Subcutaneous abdominal adipose tissue (tissue), 5 donors: ENCODE results near the gene SH3PXD2A.
"Not testable (repeated sequence)": the region's sequence is repeated elsewhere in the genome, so short reads cannot be mapped to it uniquely, and the experiment has no call there.

Experiments
- H3K27ac ChIP-seq: one replicate; pipeline ENCODE4 v1.7.0; 2013; ENCODE audit warnings: low read depth, mild to moderate bottlenecking, inconsistent platforms, low read length, moderate library complexity
- H3K27me3 ChIP-seq, 5 donors: one replicate each; pipeline ENCODE4 v1.7.0; 2013; ENCODE audit warnings: low read length in 5 of 5, inconsistent platforms in 1 of 5; ENCODE audit not compliant: control insufficient read depth in 5 of 5, insufficient read depth in 4 of 5
- H3K36me3 ChIP-seq, 5 donors: one replicate each; pipeline ENCODE4 v1.7.0; 2013; ENCODE audit warnings: low read length in 5 of 5; ENCODE audit not compliant: control insufficient read depth in 5 of 5, insufficient read depth in 5 of 5
- H3K4me1 ChIP-seq, 5 donors: one replicate each; pipeline ENCODE4 v1.7.0; 2013; ENCODE audit warnings: low read length in 5 of 5, mild to moderate bottlenecking in 3 of 5, moderate library complexity in 1 of 5; ENCODE audit not compliant: control insufficient read depth in 5 of 5, insufficient read depth in 5 of 5
- H3K4me3 ChIP-seq, 5 donors: one replicate each; pipeline ENCODE4 v1.7.0; 2013; ENCODE audit warnings: low read length in 5 of 5, low read depth in 1 of 5
- H3K9ac ChIP-seq, 5 donors: one replicate each; pipeline ENCODE4 v1.7.0; 2013; ENCODE audit warnings: low read length in 5 of 5, mild to moderate bottlenecking in 4 of 5, moderate library complexity in 3 of 5
- H3K9me3 ChIP-seq, 5 donors: one replicate each; pipeline ENCODE4 v1.7.0; 2013; ENCODE audit warnings: low read length in 5 of 5; ENCODE audit not compliant: control insufficient read depth in 5 of 5
- donor health status: healthy.
- donor health status: healthy.
- donor health status: healthy.
- donor health status: healthy.
- donor health status: healthy.

Gene SH3PXD2A

GRCh38 chr10:103736044-103736443 lies 119.3 kb downstream of the SH3PXD2A start:
- Histone ChIP-seq H3K27me3 (peaks cover 0 to 3% (median 0%) of the 10 kb centered on the region in 5 donors), H3K4me3 (no peak overlapping the region), H3K27ac (no peak overlapping the region), H3K9me3 (no peaks in the 10 kb centered on the region), H3K4me1 (peaks cover 0 to 14% (median 5%) of the 10 kb centered on the region in 5 donors), H3K36me3 (peaks cover 0 to 7% (median 0%) of the 10 kb centered on the region in 5 donors), H3K9ac (no peak overlapping the region)

DNA sequence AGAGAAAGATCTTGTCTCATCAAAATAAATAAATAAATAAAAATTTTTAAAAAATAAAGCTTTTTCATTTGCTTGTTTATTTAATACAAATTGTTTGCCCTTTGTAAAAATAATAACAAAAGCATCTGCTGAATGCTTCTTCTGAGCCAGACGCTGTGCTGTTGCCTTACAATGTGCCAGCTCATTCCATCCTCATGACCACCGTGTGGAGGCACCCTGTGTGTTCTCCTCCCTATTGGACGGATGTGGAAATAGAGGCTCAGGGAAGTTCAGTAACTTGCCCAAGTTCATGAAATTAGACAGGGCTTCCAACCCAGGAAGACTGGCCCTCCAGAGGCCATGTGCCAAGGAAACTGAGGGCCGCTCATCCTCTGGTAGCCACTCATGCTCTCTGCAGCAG lies 120.6 kb downstream of the SH3PXD2A start:
- peaks cover 0 to 3% (median 0%) of the 10 kb centered on the region in 5 donors for H3K27me3 ChIP-seq
- no peak overlapping the region for H3K9ac ChIP-seq
- no peak overlapping the region for H3K4me3 ChIP-seq
- peaks cover 0 to 12% (median 5%) of the 10 kb centered on the region in 5 donors for H3K4me1 ChIP-seq
- H3K27ac ChIP-seq, result no peak overlapping the region
- peaks cover 0 to 7% (median 0%) of the 10 kb centered on the region in 5 donors for H3K36me3 ChIP-seq
- no peaks in the 10 kb centered on the region for H3K9me3 ChIP-seq

- no peak overlapping the region for H3K27ac ChIP-seq
- H3K27me3 ChIP-seq, result peaks cover 0 to 3% (median 0%) of the 10 kb centered on the region in 5 donors
- H3K9ac ChIP-seq, result no peak overlapping the region
- no peaks in the 10 kb centered on the region for H3K9me3 ChIP-seq
- peaks cover 0 to 3% (median 0%) of the 10 kb centered on the region in 5 donors for H3K4me1 ChIP-seq
- H3K36me3 ChIP-seq, result peaks cover 0 to 7% (median 0%) of the 10 kb centered on the region in 5 donors
- no peak overlapping the region for H3K4me3 ChIP-seq
These were observed 122.3 kb downstream of the SH3PXD2A start for GRCh38 chr10:103733045-103733419.

DNA sequence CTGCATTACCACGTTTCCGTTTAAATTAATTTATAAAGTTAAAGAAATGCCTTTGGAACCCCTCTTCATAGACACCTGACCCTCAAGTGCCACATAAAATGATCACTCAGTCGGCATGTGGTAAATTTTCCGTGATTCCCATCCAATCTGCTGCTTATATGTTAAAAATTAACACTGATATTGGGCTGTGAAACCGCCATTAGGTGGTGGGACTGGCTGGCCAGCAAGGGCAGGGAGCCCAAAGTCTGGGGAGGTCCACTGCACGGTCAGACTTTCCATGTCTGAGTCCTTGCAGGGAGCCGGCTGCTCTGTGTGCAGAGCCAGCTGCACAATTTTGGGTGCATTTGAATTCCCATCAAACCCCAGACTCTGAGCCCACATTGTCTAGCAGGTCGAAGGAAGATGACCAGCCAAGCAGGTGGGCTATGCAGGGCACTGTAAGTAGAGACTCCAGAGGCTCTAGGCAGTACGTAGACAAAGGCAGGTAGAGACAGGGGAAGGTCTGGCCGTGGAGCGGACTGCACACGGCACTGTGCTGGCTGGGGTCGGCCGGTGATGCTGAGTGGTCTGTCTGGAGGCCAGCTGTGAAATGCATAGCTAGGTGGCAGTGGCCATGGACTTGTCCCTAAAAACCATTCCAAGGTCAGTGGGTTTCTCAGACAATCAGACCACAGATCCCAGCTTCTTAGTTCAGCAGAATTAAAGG lies 122.9 kb downstream of the SH3PXD2A start:
- Histone ChIP-seq H3K27ac (no peak overlapping the region), H3K9me3 (no peaks in the 10 kb centered on the region), H3K9ac (no peak overlapping the region), H3K27me3 (peaks cover 0 to 3% (median 0%) of the 10 kb centered on the region in 5 donors), H3K36me3 (peaks cover 0 to 7% (median 0%) of the 10 kb centered on the region in 5 donors), H3K4me3 (no peak overlapping the region), H3K4me1 (peaks cover 0 to 3% (median 0%) of the 10 kb centered on the region in 5 donors)

GRCh38 chr10:103731609-103732270 lies 123.6 kb downstream of the SH3PXD2A start:
- peaks cover 0 to 3% (median 0%) of the 10 kb centered on the region in 5 donors for H3K4me1 ChIP-seq
- H3K27me3 ChIP-seq, result peaks cover 0 to 1% (median 0%) of the 10 kb centered on the region in 5 donors
- H3K36me3 ChIP-seq, result peaks cover 0 to 7% (median 0%) of the 10 kb centered on the region in 5 donors
- H3K9ac ChIP-seq, result no peak overlapping the region
- H3K9me3 ChIP-seq, result no peaks in the 10 kb centered on the region
- no peak overlapping the region for H3K27ac ChIP-seq
- H3K4me3 ChIP-seq, result no peak overlapping the region

DNA sequence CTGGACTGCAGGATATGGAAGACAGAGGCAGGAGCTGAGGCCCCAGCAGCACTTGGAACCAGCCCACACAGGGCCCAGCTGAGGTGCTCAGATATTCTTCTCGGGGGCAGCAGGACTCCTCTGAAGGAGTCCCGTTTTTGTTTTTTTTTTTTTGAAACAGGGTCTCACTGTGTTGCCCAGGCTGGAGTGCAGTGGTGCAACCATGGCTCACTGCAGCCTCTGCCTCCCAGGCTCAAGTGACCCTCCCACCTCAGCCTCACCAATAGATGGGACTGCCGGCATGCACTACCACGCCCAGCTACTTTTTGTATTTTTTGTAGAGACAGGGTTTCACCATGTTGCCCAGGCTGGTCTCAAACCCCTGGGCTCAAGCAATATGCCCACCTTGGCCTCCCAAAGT lies 124.3 kb downstream of the SH3PXD2A start:
- H3K27me3 ChIP-seq, H3K36me3 ChIP-seq, H3K9ac ChIP-seq, H3K27ac ChIP-seq, H3K4me3 ChIP-seq, H3K4me1 ChIP-seq, H3K9me3 ChIP-seq: not testable (repeated sequence)

DNA sequence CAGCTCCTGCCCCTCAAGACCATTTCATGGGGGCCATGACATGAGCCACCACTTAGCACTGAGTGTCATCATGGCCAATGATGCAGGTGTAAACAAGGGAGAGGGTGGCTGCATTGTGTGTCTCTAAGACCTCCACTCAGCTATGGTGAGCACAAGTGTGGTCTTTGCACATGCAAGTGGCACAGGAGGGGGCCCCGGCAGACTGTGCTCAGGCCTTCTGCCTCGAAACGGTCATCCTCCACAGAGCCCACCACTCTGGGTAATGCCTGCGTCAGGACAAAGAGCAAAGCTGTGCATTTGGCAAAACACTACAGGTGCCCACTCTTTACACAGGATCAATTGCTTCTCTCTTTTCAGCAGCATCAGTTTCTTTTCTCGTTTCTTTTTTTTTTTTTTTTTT lies 125.5 kb downstream of the SH3PXD2A start:
- no peak overlapping the region for H3K4me3 ChIP-seq
- H3K9me3 ChIP-seq, result no peaks in the 10 kb centered on the region
- no peaks in the 10 kb centered on the region for H3K27me3 ChIP-seq
- no peak overlapping the region for H3K9ac ChIP-seq
- no peak overlapping the region for H3K27ac ChIP-seq
- peaks cover 0 to 3% (median 0%) of the 10 kb centered on the region in 5 donors for H3K4me1 ChIP-seq
- H3K36me3 ChIP-seq, result peaks cover 0 to 9% (median 0%) of the 10 kb centered on the region in 5 donors

- Histone ChIP-seq H3K9me3 (no peaks in the 10 kb centered on the region), H3K27ac (no peak overlapping the region), H3K36me3 (peaks cover 0 to 16% (median 8%) of the 10 kb centered on the region in 5 donors), H3K4me1 (peaks cover 0 to 3% (median 0%) of the 10 kb centered on the region in 5 donors), H3K4me3 (no peak overlapping the region), H3K9ac (no peak overlapping the region), H3K27me3 (no peaks in the 10 kb centered on the region)
These were observed 127.2 kb downstream of the SH3PXD2A start for GRCh38 chr10:103727991-103728689.

DNA sequence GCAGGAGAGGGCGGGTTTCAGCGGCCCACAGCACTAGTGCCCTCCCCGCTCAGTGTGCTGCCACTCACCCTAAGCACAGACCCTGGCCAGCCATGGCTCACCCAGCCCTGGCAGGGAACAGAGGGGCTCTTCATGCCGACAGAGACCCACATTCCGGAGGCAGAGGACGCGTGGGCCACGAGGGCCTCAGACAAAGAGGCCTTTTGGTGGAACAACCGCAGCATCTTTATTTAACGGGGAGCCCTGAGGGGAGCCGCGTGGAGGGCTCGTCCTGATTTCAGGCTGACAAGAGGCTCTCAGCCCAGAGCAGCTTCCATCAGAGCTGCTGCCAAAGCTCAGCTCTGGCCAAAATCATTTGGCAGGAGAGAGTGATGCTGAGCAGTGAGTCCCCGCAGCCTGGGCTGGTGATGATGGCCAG lies 127.8 kb downstream of the SH3PXD2A start:
- H3K27ac ChIP-seq, result no peak overlapping the region
- no peak overlapping the region for H3K4me3 ChIP-seq
- H3K36me3 ChIP-seq, result peaks cover 0 to 21% (median 10%) of the 10 kb centered on the region in 5 donors
- H3K4me1 ChIP-seq, result peaks cover 0 to 3% (median 0%) of the 10 kb centered on the region in 5 donors
- H3K9ac ChIP-seq, result no peak overlapping the region
- H3K27me3 ChIP-seq, result no peaks in the 10 kb centered on the region
- H3K9me3 ChIP-seq, result no peaks in the 10 kb centered on the region

- Histone ChIP-seq H3K4me1 (peaks cover 0 to 3% (median 0%) of the 10 kb centered on the region in 5 donors), H3K27ac (no peak overlapping the region), H3K4me3 (no peak overlapping the region)
These were observed 128.7 kb downstream of the SH3PXD2A start for GRCh38 chr10:103726637-103727036.

More at GRCh38 chr10:103726637-103727036, 128.7 kb downstream of the SH3PXD2A start:
- Histone ChIP-seq H3K9ac (no peak overlapping the region), H3K27me3 (no peaks in the 10 kb centered on the region), H3K9me3 (no peaks in the 10 kb centered on the region), H3K36me3 (peaks cover 0 to 21% (median 11%) of the 10 kb centered on the region in 5 donors)
